Endothelial cell of umbilical vein (primary cell): ENCODE results near the gene ARHGEF10L. TPM values are rescaled to one million over a fixed set of nuclear protein-coding genes. Genes with fewer than 3 reads are reported as not detected.

Source experiments
- BruUV-seq: library from RNA; stranded (reverse); fragments of 400-500 nt; replicated peaks from 2 replicates; lab custom pipeline; 2021; lab: Mats Ljungman, UMichigan
- CTCF ChIA-PET: fragments of 300-600, 350-600 bp; sonication (Branson Sonifier 250); formaldehyde crosslinking; loops from one replicate; lab custom pipeline; 2021; ENCODE audit warnings: antibody characterized with exemption, inconsistent platforms; lab: Charles Lee
- POLR2A ChIA-PET: fragments of 300-600, 350-600 bp; sonication (Branson Sonifier 250); formaldehyde crosslinking; loops from one replicate; lab custom pipeline; 2021; ENCODE audit warnings: antibody characterized with exemption, inconsistent platforms; lab: Charles Lee
- DNase-seq: peaks from one replicate; pipeline ENCODE4 v3.0.0-alpha.2; 2011; ENCODE audit warnings: low read depth, low spot score
- FAIRE-seq: peaks from 2 replicates; lab custom pipeline; 2011; peaks lifted over from hg19 to GRCh38; lab: Jason Lieb, UNC
- H2AFZ ChIP-seq: 2 replicates; pipeline ENCODE4 v1.6.0; 2012; ENCODE audit warnings: low read depth, low read length, control low read depth, inconsistent platforms
- H3K27ac ChIP-seq: 2 replicates; pipeline ENCODE4 v1.5.1; 2011; ENCODE audit warnings: low read depth, mild to moderate bottlenecking, control low read depth, low read length, moderate library complexity; ENCODE audit not compliant: insufficient read depth
- H3K27me3 ChIP-seq, 2 experiments: 2 replicates each; pipeline versions ENCODE4 v1.6.0 to v1.6.1; 2011; ENCODE audit warnings: low read length in 2 of 2, mixed read lengths in 1 of 2; ENCODE audit not compliant: control insufficient read depth in 2 of 2, insufficient read depth in 2 of 2
- H3K36me3 ChIP-seq, 2 experiments: 2 replicates in 1 of 2; 3 replicates in 1 of 2; pipeline ENCODE4 v1.5.1; 2011; ENCODE audit warnings: low read length in 2 of 2, mild to moderate bottlenecking in 1 of 2, moderate library complexity in 1 of 2; ENCODE audit not compliant: control insufficient read depth in 2 of 2, insufficient read depth in 2 of 2; ENCODE audit errors: extremely low read depth in 1 of 2
- H3K4me1 ChIP-seq: 3 replicates; pipeline ENCODE4 v1.5.1; 2011; ENCODE audit warnings: mild to moderate bottlenecking, low read length; ENCODE audit not compliant: control insufficient read depth, insufficient read depth; ENCODE audit errors: extremely low read depth
- H3K4me2 ChIP-seq: 2 replicates; pipeline ENCODE4 v1.6.1; 2011; ENCODE audit warnings: low read length, control low read depth, mixed read lengths; ENCODE audit not compliant: insufficient read depth
- H3K4me3 ChIP-seq, 3 experiments: fragments of 200-600 bp in 1 of 3; sonication (generic), shearing (Covaris generic) in 1 of 3; replicated peaks in 1 of 3; 2 replicates each; pipeline ENCODE4 v1.5.1; 2011 to 2016; ENCODE audit warnings: control low read depth in 3 of 3, low read length in 3 of 3, mild to moderate bottlenecking in 2 of 3, inconsistent platforms in 1 of 3, low read depth in 1 of 3, moderate library complexity in 1 of 3; ENCODE audit not compliant: insufficient read depth in 1 of 3
- H3K79me2 ChIP-seq: 2 replicates; pipeline ENCODE4 v1.6.0; 2012; ENCODE audit warnings: low read length, inconsistent platforms; ENCODE audit not compliant: control insufficient read depth, insufficient read depth
- H3K9ac ChIP-seq: replicated peaks from 2 replicates; pipeline ENCODE3; 2011; ENCODE audit warnings: low read length, control low read depth; ENCODE audit not compliant: insufficient read depth; ENCODE audit errors: extremely low read depth
- H3K9me1 ChIP-seq: replicated peaks from 3 replicates; pipeline ENCODE4 v1.6.0; 2011; ENCODE audit warnings: mild to moderate bottlenecking, low read length; ENCODE audit not compliant: control insufficient read depth, insufficient read depth; ENCODE audit errors: extremely low read depth
- H3K9me3 ChIP-seq: replicated peaks from 2 replicates; pipeline ENCODE4 v1.5.1; 2012; ENCODE audit warnings: low read length, inconsistent platforms; ENCODE audit not compliant: control insufficient read depth, insufficient read depth
- H4K20me1 ChIP-seq: replicated peaks from 2 replicates; pipeline ENCODE3; 2011; ENCODE audit warnings: mild to moderate bottlenecking, low read length; ENCODE audit not compliant: control insufficient read depth, insufficient read depth; ENCODE audit errors: extremely low read depth
- CTCF ChIP-seq, 2 donors: IDR thresholded peaks; 1 replicate in 1 of 2; 2 replicates in 1 of 2; pipeline ENCODE4 v1.5.1; 2011; ENCODE audit warnings: low read length in 2 of 2, mild to moderate bottlenecking in 2 of 2, moderate library complexity in 2 of 2, control low read depth in 1 of 2, inconsistent platforms in 1 of 2, low read depth in 1 of 2; ENCODE audit not compliant: insufficient read depth in 1 of 2; ENCODE audit errors: extremely low read depth in 1 of 2
- EZH2 ChIP-seq: IDR thresholded peaks from 2 replicates; pipeline ENCODE4 v1.6.1; 2012; ENCODE audit warnings: borderline replicate concordance, low read depth, mild to moderate bottlenecking, moderate library complexity, low read length, inconsistent platforms; ENCODE audit not compliant: severe bottlenecking
- FOS ChIP-seq: IDR thresholded peaks from 2 replicates; pipeline ENCODE4 v1.6.1; 2011; ENCODE audit warnings: mild to moderate bottlenecking, low read length, moderate library complexity, borderline replicate concordance; ENCODE audit not compliant: insufficient read depth
- GATA2 ChIP-seq: IDR thresholded peaks from 2 replicates; pipeline ENCODE4 v1.7.0; 2011; ENCODE audit warnings: low read depth, mild to moderate bottlenecking, moderate library complexity, mixed read lengths, low read length; ENCODE audit not compliant: insufficient read length, insufficient read depth
- JUN ChIP-seq: IDR thresholded peaks from 2 replicates; pipeline ENCODE4 v1.6.1; 2011; ENCODE audit warnings: borderline replicate concordance, low read depth; ENCODE audit not compliant: insufficient read length, insufficient read depth
- MAX ChIP-seq: IDR thresholded peaks from 2 replicates; pipeline ENCODE4 v1.6.1; 2011; ENCODE audit not compliant: insufficient read depth, insufficient read length
- MYC ChIP-seq: IDR thresholded peaks from one replicate; pipeline ENCODE4 v1.6.1; 2011; ENCODE audit warnings: mild to moderate bottlenecking, low read depth, low read length
- POLR2A ChIP-seq: IDR thresholded peaks from 2 replicates; pipeline ENCODE4 v1.6.1; 2012; ENCODE audit warnings: low read depth, mild to moderate bottlenecking, control low read depth, low read length
- POLR2AphosphoS5 ChIP-seq: IDR thresholded peaks from 2 replicates; pipeline ENCODE4 v1.6.1; 2012; ENCODE audit warnings: low read depth, mild to moderate bottlenecking, control low read depth, low read length, moderate library complexity; ENCODE audit not compliant: insufficient read depth
- dilution Hi-C: fragments of 300-500 bp; cut with MboI; formaldehyde crosslinking; loops from one replicate; pipeline ENCODE4 v1.15.0; 2019; ENCODE audit warnings: low sequenced_read_pairs; ENCODE audit not compliant: extremely low pct_ligation_motif_present
- intact Hi-C: fragments of 100-400 bp; cut with micrococcal nuclease; formaldehyde crosslinking; loops from one replicate; pipeline ENCODE4 v1.10.0; 2022
- polyA plus RNA-seq, 4 experiments: library from polyadenylated mRNA; depleted of rRNA in 3 of 4; stranded (reverse) in 3 of 4; unstranded in 1 of 4; fragments of >200 nt; gene quantifications; 2 replicates each; pipeline versions ENCODE4 v1.2.1 to v1.2.3, GENCODE V29; 2011 to 2012; ENCODE audit warnings: missing spikeins in 1 of 4
- total RNA-seq: library from RNA; stranded (reverse); gene quantifications from 2 replicates; pipeline ENCODE4 v1.2.3, GENCODE V29; 2021

The ARHGEF10L gene
- total and polyA plus RNA-seq, 2 donors (not counting 3 experiments of a cell fraction or from before 2014, with no cell fraction given), result 1.9 to 5.2 TPM

DNA sequence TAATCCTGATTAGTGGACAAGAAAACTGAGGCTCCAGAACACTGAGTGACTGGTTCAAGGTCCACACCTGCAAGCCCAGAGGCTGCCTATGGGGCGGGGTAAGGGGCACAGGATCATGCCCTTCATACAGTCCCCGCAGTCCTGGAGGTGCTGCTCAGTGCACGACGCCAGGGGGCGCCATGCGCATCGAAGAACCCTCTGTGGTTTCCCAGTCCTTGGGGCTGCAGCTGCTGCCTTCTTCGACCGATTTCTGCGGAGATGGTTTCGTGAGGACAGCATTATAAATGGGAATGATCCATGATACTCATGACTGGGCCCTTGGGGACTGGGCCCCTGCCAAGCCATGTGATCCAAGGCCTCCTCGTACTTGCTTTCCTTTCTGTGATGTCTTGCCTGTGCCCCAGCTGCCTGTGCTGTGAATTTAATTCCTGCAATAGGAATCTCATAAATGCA, 37.1 kb upstream of the ARHGEF10L start:
- TF ChIP-seq CTCF (IDR thresholded peaks at IDR 0.05; ENCODE audit: extremely low read depth in 1 of 2, insufficient read depth in 1 of 2, low read depth in 1 of 2, low read length in 2 of 2) (peak; percentile 82 to 92), MYC (no peak)
- Histone ChIP-seq H2AFZ (no peak overlapping the region), H3K27ac (no peak overlapping the region), H4K20me1 (no peaks in the 10 kb centered on the region), H3K79me2 (no peaks in the 10 kb centered on the region), H3K9me1 (no peaks in the 10 kb centered on the region), H3K9ac (no peak overlapping the region), H3K36me3 (no peaks in the 10 kb centered on the region), H3K4me1 (no peaks in the 10 kb centered on the region), H3K9me3 (no peaks in the 10 kb centered on the region), H3K27me3 (no peaks in the 10 kb centered on the region), H3K4me2 (no peak overlapping the region), H3K4me3 (no peak overlapping the region)
- no TSS peak for BruUV-seq
- POLR2A ChIA-PET, result no interaction called here
- FAIRE-seq (peak; percentile 77), DNase-seq (peak; percentile 50)
- dilution Hi-C loops, result no loop called here
- CTCF ChIA-PET, result interaction anchor here (0.6 to 5.4 kb wide), 39 partner anchors 8 to 1373 kb away, joined by 3 to 374 read pairs (median 4); partner anchors contain the start of genes ARHGEF10L and RCC2
- intact Hi-C loops, result loop anchor here (1.0 to 2.0 kb wide), 2 partner anchors 104 to 1078 kb away; no protein-coding TSS in a partner anchor

DNA sequence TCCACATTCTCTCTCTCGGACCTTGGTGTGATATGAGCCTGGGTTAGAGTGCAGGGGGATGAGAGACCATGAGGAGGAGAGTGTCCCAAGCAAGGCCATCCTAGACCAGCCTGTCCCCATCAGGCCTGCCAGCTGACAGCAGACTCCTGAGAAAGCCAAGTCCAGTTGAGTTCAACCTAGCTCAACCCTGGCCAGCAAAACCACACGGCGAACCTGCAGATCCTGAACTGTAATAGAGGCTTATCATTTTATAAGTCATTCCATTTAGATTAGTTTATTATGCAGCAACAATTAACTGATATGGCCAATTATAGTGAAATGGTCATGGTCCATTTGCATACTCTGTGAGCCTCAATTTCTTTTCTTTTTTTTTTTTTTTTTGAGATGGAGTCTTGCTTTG, 36.4 kb upstream of the ARHGEF10L start:
- no peaks in the 10 kb centered on the region for H3K27me3 ChIP-seq
- no peak for TF ChIP-seq GATA2
- no peak for TF ChIP-seq MAX
- no peak for TF ChIP-seq JUN
- TF ChIP-seq CTCF (IDR thresholded peaks at IDR 0.05; ENCODE audit: extremely low read depth in 1 of 2, insufficient read depth in 1 of 2, low read depth in 1 of 2, low read length in 2 of 2), result no peak
- no peak for TF ChIP-seq MYC
- TF ChIP-seq POLR2A, result no peak
- TF ChIP-seq POLR2AphosphoS5, result no peak
- no peak for TF ChIP-seq FOS
- no peak for TF ChIP-seq EZH2
- intact Hi-C loops (loop anchor here (2.0 kb wide), 1 partner anchor 1078 kb away; no protein-coding TSS in a partner anchor), dilution Hi-C loops (no loop called here)
- H3K79me2 ChIP-seq, result no peaks in the 10 kb centered on the region
- H4K20me1 ChIP-seq, result no peaks in the 10 kb centered on the region
- POLR2A ChIA-PET, result no interaction called here
- H3K4me2 ChIP-seq, result no peak overlapping the region
- H3K36me3 ChIP-seq, result no peaks in the 10 kb centered on the region
- no peak overlapping the region for H3K27ac ChIP-seq
- H3K9me3 ChIP-seq, result no peaks in the 10 kb centered on the region
- FAIRE-seq (no peak), DNase-seq (no peak)
- CTCF ChIA-PET, result interaction anchor here (0.8 to 5.4 kb wide), 29 partner anchors 8 to 1372 kb away, joined by 3 to 374 read pairs (median 5); partner anchors contain the start of genes ARHGEF10L and RCC2
- no peak overlapping the region for H3K9ac ChIP-seq
- H2AFZ ChIP-seq, result no peak overlapping the region
- no peak overlapping the region for H3K4me3 ChIP-seq
- H3K9me1 ChIP-seq, result no peaks in the 10 kb centered on the region
- H3K4me1 ChIP-seq, result no peaks in the 10 kb centered on the region
- BruUV-seq, result no TSS peak
